ENCODE measurements around the gene SEC23B.

The SEC23B gene

GRCh38 chr20:18543932-18544331 is 36.2 kb downstream of the SEC23B start:
- Mint-ChIP-seq H3K36me3 (peaks cover 99% of the 10 kb centered on the region), H3K9me3 (no peaks in the 10 kb centered on the region), H3K27ac (no peak overlapping the region), H3K4me1 (no peaks in the 10 kb centered on the region), H3K4me3 (no peak overlapping the region)
- ATAC-seq (no peak), DNase-seq (ENCODE audit: low spot score in 2 of 2) (no peak)

DNA sequence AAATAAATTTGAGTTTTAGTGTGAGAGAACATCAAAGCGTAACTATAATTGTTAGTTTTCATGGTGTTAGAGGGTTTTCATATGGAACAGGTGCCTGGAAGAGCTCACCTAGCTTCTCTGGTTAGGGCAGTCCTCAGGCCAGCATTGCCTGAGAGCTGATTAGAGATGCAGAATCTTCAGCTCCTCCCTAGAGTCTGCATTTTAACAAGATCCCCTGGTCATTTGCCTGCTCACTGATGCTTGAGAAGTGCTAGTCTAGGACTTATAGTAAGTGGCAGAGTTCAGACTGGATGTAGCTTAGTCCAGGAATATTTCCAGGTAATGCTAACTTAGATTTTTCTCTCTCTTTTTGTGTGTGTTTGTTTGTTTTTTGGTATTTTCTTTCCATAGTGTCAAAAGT is 37.8 kb downstream of the SEC23B start:
- no peak overlapping the region for H3K27ac Mint-ChIP-seq
- ATAC-seq (no peak), DNase-seq (ENCODE audit: low spot score in 2 of 2) (no peak)
- H3K4me1 Mint-ChIP-seq = no peaks in the 10 kb centered on the region
- no peak overlapping the region for H3K4me3 Mint-ChIP-seq
- H3K36me3 Mint-ChIP-seq = peaks cover 99% of the 10 kb centered on the region
- no peaks in the 10 kb centered on the region for H3K9me3 Mint-ChIP-seq

DNA sequence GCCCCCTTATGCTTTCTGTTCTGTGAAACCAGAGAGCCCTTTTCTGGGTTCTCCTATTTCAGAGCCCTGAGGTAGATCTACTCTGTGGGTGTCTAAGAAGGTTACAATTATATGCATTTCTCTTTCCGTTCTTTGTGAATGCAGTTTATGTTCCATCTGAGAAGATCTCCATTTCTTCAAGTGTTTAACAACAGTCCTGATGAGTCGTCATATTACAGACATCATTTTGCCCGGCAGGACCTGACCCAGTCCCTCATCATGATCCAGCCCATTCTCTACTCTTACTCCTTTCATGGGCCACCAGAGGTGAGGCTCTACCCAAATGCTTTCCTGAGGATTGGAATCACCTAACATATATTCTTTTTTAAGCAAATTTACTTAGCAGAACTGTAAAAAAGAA is 40.7 kb downstream of the SEC23B start:
- no peak for ATAC-seq
- no peak overlapping the region for H3K4me3 Mint-ChIP-seq
- no peaks in the 10 kb centered on the region for H3K4me1 Mint-ChIP-seq
- H3K27ac Mint-ChIP-seq = no peak overlapping the region
- no peaks in the 10 kb centered on the region for H3K9me3 Mint-ChIP-seq
- peaks cover 99% of the 10 kb centered on the region for H3K36me3 Mint-ChIP-seq
- DNase-seq (ENCODE audit: low spot score in 2 of 2) = no peak

- H3K36me3 Mint-ChIP-seq = peaks cover 99% of the 10 kb centered on the region
Observed at GRCh38 chr20:18553746-18554145, 46.0 kb downstream of the SEC23B start.

DNA sequence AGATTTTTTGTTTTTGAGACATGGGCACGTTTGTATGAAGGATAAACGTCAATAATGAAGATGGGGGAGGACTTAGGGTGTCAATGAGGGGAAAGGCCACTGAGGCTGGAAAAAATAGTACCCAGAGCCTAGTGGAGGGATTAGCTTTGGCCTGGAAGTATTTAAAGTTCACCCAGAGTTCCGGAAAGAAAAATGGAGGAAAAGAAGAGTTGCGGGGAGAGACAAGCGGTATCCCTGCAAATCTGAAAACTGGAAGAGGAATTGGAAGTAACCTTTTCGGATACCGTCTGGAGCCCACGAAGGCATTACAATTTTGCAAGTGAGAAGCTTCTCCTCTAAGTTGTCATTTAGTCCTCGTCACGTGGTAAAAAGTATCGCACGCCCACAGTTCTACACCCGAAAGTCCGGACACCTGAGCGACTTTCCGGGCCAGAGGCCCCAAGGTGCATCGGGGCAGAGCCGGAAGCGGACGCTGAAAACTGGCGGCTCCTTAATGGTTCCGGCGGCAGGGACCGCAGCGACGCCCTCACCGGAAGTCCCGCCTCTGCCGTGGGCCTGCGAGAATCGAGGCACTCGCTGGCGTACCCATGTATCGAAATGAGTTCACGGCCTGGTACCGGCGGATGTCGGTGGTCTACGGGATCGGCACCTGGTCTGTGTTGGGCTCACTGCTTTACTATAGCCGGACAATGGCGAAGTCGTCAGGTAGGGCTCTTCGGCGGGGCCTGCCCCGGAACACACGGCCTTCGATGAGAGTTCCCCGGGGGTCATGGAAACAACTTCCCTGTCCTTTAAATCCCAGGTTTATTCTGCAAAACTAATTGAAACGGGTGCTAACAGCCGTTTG is 59.4 kb downstream of the SEC23B start, which contains the start of gene SMIM26:
SMIM26 (plus strand) TSS at position 541 of the 847 bp plus-strand sequence; CDS start at position 588, 47 bp downstream.
- peaks cover 3% of the 10 kb centered on the region for H3K9me3 Mint-ChIP-seq

More at GRCh38 chr20:18553746-18554145, 46.0 kb downstream of the SEC23B start:
- Mint-ChIP-seq H3K4me3 (no peak overlapping the region), H3K4me1 (no peaks in the 10 kb centered on the region), H3K9me3 (no peaks in the 10 kb centered on the region), H3K27ac (no peak overlapping the region)
- DNase-seq (ENCODE audit: low spot score in 2 of 2) (no peak), ATAC-seq (no peak)

DNA sequence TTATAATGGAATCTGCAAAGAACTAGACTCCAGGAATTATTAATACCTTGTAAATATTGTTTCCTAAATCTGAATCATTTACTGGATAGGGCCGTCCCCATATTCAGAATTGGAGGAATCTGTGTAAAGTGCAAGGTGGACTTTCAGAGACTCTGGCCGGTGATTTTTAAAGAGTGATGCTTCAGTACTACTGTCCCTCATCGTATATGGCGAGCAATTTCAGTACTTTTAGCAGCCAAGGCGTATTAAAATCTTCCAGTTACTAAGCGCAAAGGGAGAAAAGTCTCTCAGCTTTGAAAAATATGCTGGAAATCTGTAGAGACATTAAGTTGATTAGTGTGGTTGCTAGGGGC is 60.0 kb downstream of the SEC23B start:
- DNase-seq (ENCODE audit: low spot score in 2 of 2) = no peak
- ATAC-seq = peak; percentile 12
- peaks cover 17% of the 10 kb centered on the region for H3K4me1 Mint-ChIP-seq
- peak overlapping the region; percentile 96 for H3K27ac Mint-ChIP-seq
- H3K4me3 Mint-ChIP-seq = peak overlapping the region; percentile 82
- peaks cover 3% of the 10 kb centered on the region for H3K9me3 Mint-ChIP-seq
- H3K36me3 Mint-ChIP-seq = peaks cover 45% of the 10 kb centered on the region

More for the DNA sequence above, 59.4 kb downstream of the SEC23B start, which contains the start of gene SMIM26:
- Mint-ChIP-seq H3K4me3 (peak within 1 kb of the TSS; percentile 82), H3K36me3 (peaks cover 51% of the 10 kb centered on the region), H3K4me1 (peaks cover 17% of the 10 kb centered on the region), H3K27ac (peak within 1 kb of the TSS; percentile 96)
- DNase-seq (ENCODE audit: low spot score in 2 of 2) = peak; percentile 80 to 96
- ATAC-seq = peak; percentile 100

- H3K9me3 Mint-ChIP-seq = peaks cover 3% of the 10 kb centered on the region
- H3K36me3 Mint-ChIP-seq = peaks cover 41% of the 10 kb centered on the region
- DNase-seq (ENCODE audit: low spot score in 2 of 2) = no peak
- ATAC-seq = no peak
- H3K4me3 Mint-ChIP-seq = no peak overlapping the region
- H3K4me1 Mint-ChIP-seq = peaks cover 17% of the 10 kb centered on the region
- no peak overlapping the region for H3K27ac Mint-ChIP-seq
Observed at GRCh38 chr20:18571009-18571408, 63.3 kb downstream of the SEC23B start.

DNA sequence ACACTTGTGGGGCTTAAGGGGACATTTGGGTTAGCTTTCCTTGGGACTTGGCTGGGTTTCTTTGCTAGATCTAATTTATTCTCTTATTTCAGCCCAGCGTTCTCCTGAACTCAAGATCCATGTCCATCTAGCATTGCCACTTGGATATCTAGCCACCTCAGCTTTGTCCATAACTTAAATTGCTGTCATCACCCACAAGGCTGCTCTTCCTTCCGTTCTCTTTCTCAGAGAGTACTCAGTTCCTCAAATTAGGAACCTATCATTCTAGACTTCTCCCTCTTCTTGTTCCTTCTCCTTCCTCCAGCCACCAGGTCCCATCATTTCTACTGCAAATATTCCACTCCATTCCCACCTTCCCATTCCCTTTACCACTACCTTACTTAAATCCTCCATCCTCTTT is 63.8 kb downstream of the SEC23B start:
- Mint-ChIP-seq H3K27ac (no peak overlapping the region), H3K4me1 (peaks cover 15% of the 10 kb centered on the region), H3K4me3 (no peak overlapping the region), H3K36me3 (peaks cover 39% of the 10 kb centered on the region), H3K9me3 (peaks cover 3% of the 10 kb centered on the region)
- ATAC-seq = no peak
- DNase-seq (ENCODE audit: low spot score in 2 of 2) = no peak

GRCh38 chr20:18577942-18578341 is 70.2 kb downstream of the SEC23B start:
- H3K9me3 Mint-ChIP-seq = no peaks in the 10 kb centered on the region
- no peaks in the 10 kb centered on the region for H3K4me1 Mint-ChIP-seq
- no peak overlapping the region for H3K27ac Mint-ChIP-seq
- DNase-seq (ENCODE audit: low spot score in 2 of 2) (no peak), ATAC-seq (no peak)
- no peaks in the 10 kb centered on the region for H3K36me3 Mint-ChIP-seq
- no peak overlapping the region for H3K4me3 Mint-ChIP-seq

DNA sequence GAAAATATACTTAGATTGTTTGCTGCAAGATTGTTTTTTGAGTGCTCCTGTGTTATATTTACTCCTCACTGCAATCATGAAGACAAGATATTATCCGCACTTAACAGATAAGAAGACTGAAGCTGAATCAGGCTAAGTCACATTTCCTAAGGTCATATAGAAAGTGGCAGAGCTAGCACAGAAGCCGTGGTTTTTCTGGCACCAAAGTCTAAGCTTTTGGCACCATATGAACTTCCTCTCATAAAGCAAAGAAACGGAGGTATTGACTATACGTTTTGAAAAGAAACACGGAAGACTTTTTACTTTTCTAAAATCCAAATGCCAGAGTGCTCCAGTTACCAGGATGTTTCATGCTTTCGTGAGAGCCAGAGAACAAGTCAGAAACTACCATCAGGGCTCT is 70.8 kb downstream of the SEC23B start:
- no peak overlapping the region for H3K4me3 Mint-ChIP-seq
- DNase-seq (ENCODE audit: low spot score in 2 of 2) = no peak
- H3K9me3 Mint-ChIP-seq = no peaks in the 10 kb centered on the region
- no peaks in the 10 kb centered on the region for H3K4me1 Mint-ChIP-seq
- no peak overlapping the region for H3K27ac Mint-ChIP-seq
- ATAC-seq = no peak
- no peaks in the 10 kb centered on the region for H3K36me3 Mint-ChIP-seq

DNA sequence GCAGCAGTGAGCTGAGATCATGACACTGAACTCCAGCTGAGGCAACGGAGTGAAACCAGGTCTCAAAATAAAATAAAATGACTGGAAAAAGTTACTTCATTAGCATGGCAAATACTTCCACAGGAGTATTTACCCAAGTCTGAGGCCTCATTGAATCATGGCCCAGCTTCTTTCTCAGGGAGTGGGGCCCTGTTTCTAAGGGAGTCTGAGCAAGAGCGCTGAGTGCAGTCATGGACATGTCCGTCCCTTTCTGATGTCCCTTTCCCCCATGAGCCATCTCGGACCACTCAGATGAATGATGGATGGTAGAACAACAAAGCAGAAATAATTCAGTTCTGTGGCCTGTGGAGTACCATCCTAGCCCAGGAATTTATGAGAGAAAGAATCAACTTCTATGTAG is 72.3 kb downstream of the SEC23B start:
- H3K36me3 Mint-ChIP-seq = no peaks in the 10 kb centered on the region
- no peak overlapping the region for H3K27ac Mint-ChIP-seq
- no peaks in the 10 kb centered on the region for H3K4me1 Mint-ChIP-seq
- no peak overlapping the region for H3K4me3 Mint-ChIP-seq
- ATAC-seq = no peak
- no peak for DNase-seq (ENCODE audit: low spot score in 2 of 2)
- no peaks in the 10 kb centered on the region for H3K9me3 Mint-ChIP-seq

DNA sequence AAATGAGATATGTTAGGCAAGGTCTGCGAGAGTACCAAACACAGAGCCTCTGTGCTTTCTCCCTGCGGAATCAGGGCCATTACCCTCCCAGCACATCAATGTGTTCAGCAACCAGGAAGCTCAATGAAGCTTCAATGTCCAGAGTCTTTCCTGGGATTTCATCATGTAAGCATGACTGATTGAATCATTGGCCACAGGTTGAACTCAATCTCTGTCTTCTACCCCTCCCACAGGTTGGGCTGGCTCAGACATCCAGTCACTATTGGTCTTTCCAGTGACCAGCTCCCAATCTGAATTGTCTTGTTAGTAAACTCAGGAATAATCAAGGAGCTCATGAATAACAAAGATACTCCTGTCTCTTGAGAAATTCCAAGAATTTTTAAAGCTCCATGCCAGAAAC is 77.4 kb downstream of the SEC23B start:
- Mint-ChIP-seq H3K4me3 (no peak overlapping the region), H3K36me3 (no peaks in the 10 kb centered on the region), H3K4me1 (peaks cover 19% of the 10 kb centered on the region), H3K9me3 (no peaks in the 10 kb centered on the region), H3K27ac (no peak overlapping the region)
- no peak for ATAC-seq
- DNase-seq (ENCODE audit: low spot score in 2 of 2) = peak in 1 of 2 donors; percentile 29

GRCh38 chr20:18587665-18588573 is 80.2 kb downstream of the SEC23B start, which contains the start of gene DTD1:
DTD1 (plus strand) TSS chr20:18588054; CDS start chr20:18588073, 19 bp downstream.
- H3K27ac Mint-ChIP-seq = peak within 1 kb of the TSS; percentile 60
- H3K4me3 Mint-ChIP-seq = peak within 1 kb of the TSS; percentile 74
- H3K9me3 Mint-ChIP-seq = no peaks in the 10 kb centered on the region
- ATAC-seq (peak; percentile 95), DNase-seq (ENCODE audit: low spot score in 2 of 2) (peak; percentile 98 to 99)
- peaks cover 19% of the 10 kb centered on the region for H3K4me1 Mint-ChIP-seq
- no peaks in the 10 kb centered on the region for H3K36me3 Mint-ChIP-seq

GRCh38 chr20:18588574-18588933 is 80.8 kb downstream of the SEC23B start:
- Mint-ChIP-seq H3K9me3 (no peaks in the 10 kb centered on the region), H3K4me3 (peak overlapping the region; percentile 74), H3K36me3 (no peaks in the 10 kb centered on the region), H3K27ac (peak overlapping the region; percentile 60), H3K4me1 (peaks cover 19% of the 10 kb centered on the region)
- DNase-seq (ENCODE audit: low spot score in 2 of 2) = no peak
- no peak for ATAC-seq

GRCh38 chr20:18589941-18590674 is 82.4 kb downstream of the SEC23B start:
- Mint-ChIP-seq H3K36me3 (peaks cover 5% of the 10 kb centered on the region), H3K4me1 (peaks cover 19% of the 10 kb centered on the region), H3K9me3 (no peaks in the 10 kb centered on the region), H3K27ac (peak overlapping the region; percentile 60), H3K4me3 (peak overlapping the region; percentile 74)
- peak in 1 of 2 donors; percentile 43 for DNase-seq (ENCODE audit: low spot score in 2 of 2)
- no peak for ATAC-seq
